AG04450 (cell line): ENCODE results near the gene APCDD1L. TPM values are rescaled to one million over a fixed set of nuclear protein-coding genes. Genes with fewer than 3 reads are reported as not detected.

Experiments
- CTCF ChIA-PET: fragments of 300-600, 350-600 bp; formaldehyde crosslinking; extraction: SDS; loops from one replicate; lab custom pipeline; 2022; ENCODE audit warnings: antibody characterized with exemption, inconsistent platforms; lab: Charles Lee
- POLR2A ChIA-PET: fragments of 350-600 bp; formaldehyde crosslinking; extraction: SDS; loops from one replicate; lab custom pipeline; 2021; ENCODE audit warnings: antibody characterized with exemption, inconsistent platforms; lab: Yijun Ruan, JAX
- DNase-seq: peaks from one replicate; pipeline ENCODE4 v3.0.0-alpha.2; 2011; ENCODE audit warnings: low read depth, low spot score
- H3K27ac ChIP-seq: one replicate; pipeline ENCODE4 v1.5.1; 2012; ENCODE audit warnings: low read depth, low read length, control low read depth
- H3K27me3 ChIP-seq: one replicate; pipeline ENCODE4 v1.6.0; 2012; ENCODE audit warnings: low read length; ENCODE audit not compliant: control insufficient read depth, insufficient read depth
- H3K4me3 ChIP-seq: 2 replicates; pipeline ENCODE4 v1.5.1; 2011; ENCODE audit warnings: mild to moderate bottlenecking, low read depth, low read length, control low read depth
- H3K9me3 ChIP-seq: 2 replicates; pipeline ENCODE4 v1.5.1; 2012; ENCODE audit warnings: low read length; ENCODE audit not compliant: control insufficient read depth, insufficient read depth
- CTCF ChIP-seq: IDR thresholded peaks from 2 replicates; pipeline ENCODE4 v1.5.1; 2011; ENCODE audit warnings: low read depth, low read length, control low read depth, inconsistent platforms
- polyA plus RNA-seq: library from polyadenylated mRNA; depleted of rRNA; stranded (reverse); fragments of >200 nt; gene quantifications from 2 replicates; pipeline ENCODE4 v1.2.3, GENCODE V29; 2011

APCDD1L gene
- polyA plus RNA-seq, 1 experiment: 8.6 TPM

GRCh38 chr20:58538752-58539151 lies 23.6 kb upstream of the APCDD1L start:
- no peaks in the 10 kb centered on the region for H3K27me3 ChIP-seq
- POLR2A ChIA-PET: no interaction called here
- CTCF ChIA-PET: no interaction called here
- no peak for TF ChIP-seq CTCF
- no peak for DNase-seq
- peaks cover 14% of the 10 kb centered on the region for H3K9me3 ChIP-seq
- H3K27ac ChIP-seq: no peak overlapping the region
- no peak overlapping the region for H3K4me3 ChIP-seq

GRCh38 chr20:58537831-58538230 lies 22.6 kb upstream of the APCDD1L start:
- H3K27me3 ChIP-seq: no peaks in the 10 kb centered on the region
- CTCF ChIA-PET: no interaction called here
- POLR2A ChIA-PET: no interaction called here
- DNase-seq: no peak
- no peak overlapping the region for H3K4me3 ChIP-seq
- peaks cover 12% of the 10 kb centered on the region for H3K9me3 ChIP-seq
- no peak for TF ChIP-seq CTCF
- H3K27ac ChIP-seq: no peak overlapping the region

GRCh38 chr20:58536289-58536688 lies 21.1 kb upstream of the APCDD1L start:
- no peak for TF ChIP-seq CTCF
- peaks cover 13% of the 10 kb centered on the region for H3K9me3 ChIP-seq
- no peak for DNase-seq
- CTCF ChIA-PET: no interaction called here
- H3K27ac ChIP-seq: no peak overlapping the region
- POLR2A ChIA-PET: no interaction called here
- H3K27me3 ChIP-seq: no peaks in the 10 kb centered on the region
- no peak overlapping the region for H3K4me3 ChIP-seq

GRCh38 chr20:58531657-58532056 lies 16.5 kb upstream of the APCDD1L start:
- Histone ChIP-seq H3K27me3 (no peaks in the 10 kb centered on the region), H3K9me3 (peaks cover 8% of the 10 kb centered on the region), H3K27ac (no peak overlapping the region), H3K4me3 (no peak overlapping the region)
- no peak for DNase-seq
- TF ChIP-seq CTCF: no peak
- CTCF ChIA-PET: no interaction called here
- POLR2A ChIA-PET: no interaction called here

GRCh38 chr20:58531063-58531462 lies 15.9 kb upstream of the APCDD1L start:
- no peak overlapping the region for H3K27ac ChIP-seq
- H3K27me3 ChIP-seq: no peaks in the 10 kb centered on the region
- POLR2A ChIA-PET: no interaction called here
- no peak for DNase-seq
- no peak overlapping the region for H3K4me3 ChIP-seq
- peaks cover 8% of the 10 kb centered on the region for H3K9me3 ChIP-seq
- TF ChIP-seq CTCF: no peak
- CTCF ChIA-PET: no interaction called here
